Heart left ventricle (tissue), 13 donors: ENCODE data around the gene SYCN.

ENCODE experiments used
- POLR2A ChIP-seq, 2 donors: fragments of 450-650 bp; IDR thresholded peaks; one replicate each; pipeline ENCODE4 v1.6.1; 2017; ENCODE audit warnings: antibody characterized with exemption in 2 of 2, mild to moderate bottlenecking in 2 of 2, moderate library complexity in 2 of 2
- TF ChIP-seq, protein P1 (sequence below), 12 donors: fragments of 200-600 bp; sonication (generic) in 4 of 12; IDR thresholded peaks; one replicate each; pipeline versions ENCODE4 v1.5.0 to v1.8.0; 2018 to 2022; ENCODE audit warnings: antibody characterized with exemption in 12 of 12, mild to moderate bottlenecking in 5 of 12
- donor health status: ischemic (EF 13 %, LVEDD 7.1; RV severe dilation, severe dysfunction).
- donor health status: DM: no; HTN: yes; CAD: no.
- donor health status: DM: no; HTN: no; CAD: no.
- donor health status: ischemic (EF 25% LVEDD 6.9; RV normal size, moderate dysfunction).
- donor health status: ischemic (EF 25% LVEDD 5.7; RV mildly dilated, moderate dysfunction).
- donor health status: ischemic (EF 35%, LVEDD 5.7; RV mildly dilated, moderate dysfunction).
- donor health status: nonischemic (EF 11% LVEDD 7.7; RV severe dilation, severe dysfunction).
- donor health status: DM: yes; HTN: yes; CAD: no.
- donor health status: PGD.
- donor health status: ischemic (EF 29% LVEDD 5.4; RV normal size, mild dysfunction).
- donor health status: nonischemic (EF 23%, LVEDD 6.1; RV moderate dilation, normal function).

DNA sequence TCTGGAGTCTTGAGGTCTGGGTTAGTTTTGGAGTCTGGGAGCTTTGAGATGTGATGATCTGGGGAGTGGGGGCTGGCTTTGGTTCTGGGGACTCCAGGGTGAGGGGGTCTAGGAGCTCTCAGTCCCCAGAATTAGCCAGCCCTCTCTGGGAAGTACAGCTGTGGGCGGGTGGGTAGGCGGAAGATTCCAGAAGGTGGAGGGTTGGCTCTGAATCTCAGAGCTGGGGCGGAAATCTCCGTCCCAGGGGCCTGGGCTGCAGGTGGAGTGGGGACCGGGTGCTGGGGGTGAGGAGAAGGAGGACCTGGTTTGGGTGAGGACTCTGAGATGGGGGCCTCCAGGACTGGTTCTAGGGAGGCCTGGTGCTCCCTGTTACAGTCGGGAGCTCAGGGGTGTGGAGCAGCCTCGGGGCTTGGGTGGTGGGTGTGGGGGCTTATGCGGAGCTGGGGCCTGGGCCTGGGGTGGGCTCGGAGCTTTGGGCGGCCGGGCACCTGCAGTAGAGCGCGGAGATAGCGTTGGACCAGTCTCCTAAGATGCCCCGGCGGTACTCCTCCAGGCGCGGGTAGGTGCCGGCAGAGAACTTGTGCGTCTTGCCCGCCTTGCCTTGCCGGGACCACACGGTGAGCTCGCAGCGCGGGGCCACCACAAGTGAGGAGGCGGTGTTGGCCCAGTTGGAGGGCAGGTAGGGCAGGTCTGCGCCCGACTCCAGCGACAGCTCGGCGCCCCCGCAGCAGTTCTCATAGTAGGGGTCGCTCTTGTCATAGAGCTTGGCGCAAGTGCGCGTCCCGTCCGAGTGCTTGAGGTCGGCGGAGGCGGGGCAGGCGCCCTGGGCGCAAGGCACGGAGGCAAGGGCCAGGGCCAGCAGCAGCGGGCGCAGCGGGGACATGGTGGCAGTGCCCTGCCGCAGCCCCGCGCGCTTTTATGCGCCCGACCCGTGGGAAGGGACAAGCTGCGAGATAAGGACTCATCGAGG, at the start of gene SYCN:
- TF ChIP-seq, protein P1, sequence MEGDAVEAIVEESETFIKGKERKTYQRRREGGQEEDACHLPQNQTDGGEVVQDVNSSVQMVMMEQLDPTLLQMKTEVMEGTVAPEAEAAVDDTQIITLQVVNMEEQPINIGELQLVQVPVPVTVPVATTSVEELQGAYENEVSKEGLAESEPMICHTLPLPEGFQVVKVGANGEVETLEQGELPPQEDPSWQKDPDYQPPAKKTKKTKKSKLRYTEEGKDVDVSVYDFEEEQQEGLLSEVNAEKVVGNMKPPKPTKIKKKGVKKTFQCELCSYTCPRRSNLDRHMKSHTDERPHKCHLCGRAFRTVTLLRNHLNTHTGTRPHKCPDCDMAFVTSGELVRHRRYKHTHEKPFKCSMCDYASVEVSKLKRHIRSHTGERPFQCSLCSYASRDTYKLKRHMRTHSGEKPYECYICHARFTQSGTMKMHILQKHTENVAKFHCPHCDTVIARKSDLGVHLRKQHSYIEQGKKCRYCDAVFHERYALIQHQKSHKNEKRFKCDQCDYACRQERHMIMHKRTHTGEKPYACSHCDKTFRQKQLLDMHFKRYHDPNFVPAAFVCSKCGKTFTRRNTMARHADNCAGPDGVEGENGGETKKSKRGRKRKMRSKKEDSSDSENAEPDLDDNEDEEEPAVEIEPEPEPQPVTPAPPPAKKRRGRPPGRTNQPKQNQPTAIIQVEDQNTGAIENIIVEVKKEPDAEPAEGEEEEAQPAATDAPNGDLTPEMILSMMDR (IDR thresholded peaks at IDR 0.05), result no peak
- no peak for TF ChIP-seq POLR2A (IDR thresholded peaks at IDR 0.05)
